Activated CD8-positive, alpha-beta memory T cell treated with anti-CD3 and anti-CD28 coated beads for 24 hours (primary cell): ENCODE results near the gene YY1.
"Not testable (repeated sequence)": the region's sequence is repeated elsewhere in the genome, so short reads cannot be mapped to it uniquely, and the experiment has no call there.

Source experiments
- DNase-seq: peaks from one replicate; pipeline ENCODE4 v3.0.0-alpha.2; 2020

YY1 gene

DNA sequence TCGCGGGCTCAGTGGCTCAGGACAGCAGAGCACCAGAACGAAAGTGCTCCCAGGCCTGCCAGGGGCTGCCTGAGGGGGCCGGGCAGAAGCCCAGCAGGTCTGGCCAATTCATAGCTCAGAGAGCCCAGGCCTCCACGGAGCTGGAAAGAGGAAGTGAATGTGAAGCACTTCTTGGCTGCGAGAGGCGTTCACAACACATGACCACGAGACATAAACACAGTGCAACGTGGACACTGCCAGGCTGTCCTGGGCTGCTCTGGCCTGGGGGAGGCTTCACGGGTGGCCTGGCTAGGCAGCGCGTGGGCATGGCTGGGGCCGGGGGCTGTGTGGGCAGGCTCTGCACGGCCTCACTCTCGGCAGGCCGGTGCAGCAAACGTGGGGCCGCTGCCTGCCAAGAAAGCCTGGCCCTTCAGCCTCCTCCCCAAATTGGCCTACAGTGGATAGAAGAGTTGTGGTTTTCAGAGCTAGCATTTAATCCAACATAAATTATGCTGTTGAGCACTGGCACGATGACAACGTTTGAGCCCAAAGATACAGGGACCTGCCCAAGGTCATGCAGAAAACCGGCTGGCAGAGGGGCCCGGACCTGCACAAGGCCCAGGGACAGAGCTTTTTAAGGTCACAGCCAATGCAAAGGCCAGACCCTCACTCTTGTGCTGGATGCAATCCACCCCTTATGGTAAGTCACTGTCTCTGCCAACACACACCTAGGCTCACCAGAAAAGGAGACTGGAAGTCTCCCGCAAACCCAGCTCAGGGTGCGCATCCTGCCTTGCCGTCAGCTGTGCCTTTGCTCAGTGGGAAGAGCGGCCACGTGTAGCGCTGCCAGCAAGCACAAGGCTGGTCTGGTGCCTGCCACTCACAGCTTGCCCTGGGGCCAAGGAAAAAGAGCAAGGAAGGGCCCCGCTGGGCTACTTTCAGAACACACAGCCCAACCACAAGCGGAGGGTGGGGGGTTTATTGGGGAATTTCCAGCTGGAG lies 58.7 kb downstream of the YY1 start:
- no peak for DNase-seq

DNA sequence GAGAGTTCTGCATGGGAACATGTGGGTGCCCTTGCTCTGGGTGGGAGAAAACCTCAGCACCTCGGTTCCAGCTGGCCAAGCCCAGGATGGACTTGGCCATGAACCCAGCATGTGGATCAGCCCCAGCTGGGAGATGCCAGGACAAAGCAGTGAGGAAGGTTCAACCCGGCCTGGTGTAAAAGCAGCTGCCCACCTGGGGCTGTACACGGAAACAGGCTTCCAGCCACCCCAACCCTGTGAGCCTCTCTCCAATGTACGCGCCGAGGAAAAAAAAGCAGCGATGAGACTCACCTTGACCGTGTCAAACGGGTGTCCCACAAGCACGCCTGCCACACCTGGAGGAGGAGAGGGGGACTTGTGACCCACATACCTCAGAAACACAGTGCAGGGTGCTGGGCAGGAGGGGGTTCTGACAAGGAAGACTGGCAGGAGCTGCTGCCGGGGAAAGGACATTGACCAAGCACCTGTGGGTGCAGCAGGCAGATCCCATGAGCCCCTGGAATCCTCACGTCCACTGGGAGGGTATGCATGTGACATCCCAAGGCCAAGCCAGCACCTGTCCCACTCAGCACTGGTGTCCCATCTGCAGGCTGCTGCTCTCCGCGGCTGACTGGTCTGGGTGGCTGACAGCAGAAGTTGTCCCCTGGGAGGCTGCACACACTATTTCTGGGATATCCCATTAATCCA lies 59.8 kb downstream of the YY1 start:
- no peak for DNase-seq

DNA sequence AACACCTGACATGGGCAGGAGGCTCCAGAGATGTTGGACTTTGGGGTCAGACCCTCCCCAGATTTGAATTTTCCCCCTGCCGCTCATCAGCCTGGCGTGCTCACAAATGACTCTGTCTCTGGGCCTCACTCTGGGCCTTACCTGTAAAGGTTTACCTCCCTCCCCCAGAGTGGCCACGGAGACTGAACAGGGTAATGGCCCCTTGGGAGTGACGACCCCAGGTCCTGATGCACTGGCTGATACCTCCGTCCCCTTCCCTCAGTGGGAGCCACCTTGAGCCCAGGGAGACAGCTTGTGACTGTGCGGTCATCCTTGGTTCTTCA lies 60.3 kb downstream of the YY1 start:
- DNase-seq = no peak

DNA sequence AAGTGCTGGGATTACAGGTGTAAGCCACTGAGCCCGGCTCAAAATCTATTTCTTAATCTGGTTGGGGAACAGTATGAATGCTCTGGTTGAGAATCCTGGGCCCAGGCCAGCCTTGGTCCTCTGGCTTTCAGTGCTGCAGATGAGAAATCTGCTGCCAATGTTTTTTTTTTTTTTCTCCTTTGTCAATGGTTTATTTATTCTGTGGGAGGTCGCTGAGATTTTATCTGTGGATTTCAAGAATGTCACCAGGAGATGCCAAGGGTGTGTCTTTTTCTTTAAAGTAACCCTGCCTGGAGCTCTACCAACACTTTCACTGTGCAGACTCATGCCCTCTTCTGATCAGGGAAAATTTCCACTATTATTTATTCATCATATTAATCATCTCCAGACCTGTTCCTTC lies 63.7 kb downstream of the YY1 start:
- DNase-seq = no peak

DNA sequence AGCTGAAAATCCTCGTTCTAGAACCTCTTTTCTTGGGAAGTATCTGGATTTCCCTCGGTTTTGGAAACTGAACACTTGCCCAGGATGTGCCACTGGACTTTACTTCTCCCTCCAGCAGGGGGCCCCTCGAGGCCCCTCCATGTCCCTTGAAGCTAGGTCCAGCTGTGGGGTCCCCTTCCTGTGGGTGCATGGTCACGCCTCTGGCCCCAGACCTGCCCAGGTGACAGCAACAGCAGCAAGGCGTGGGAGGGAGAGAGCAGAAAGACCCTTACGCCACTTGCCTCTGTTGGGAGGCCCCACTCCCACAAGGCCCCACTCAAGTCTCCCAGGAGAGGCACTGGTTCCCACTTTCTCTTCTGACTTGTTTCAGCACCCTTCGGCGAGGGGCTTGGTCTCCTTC lies 64.2 kb downstream of the YY1 start:
- no peak for DNase-seq

DNA sequence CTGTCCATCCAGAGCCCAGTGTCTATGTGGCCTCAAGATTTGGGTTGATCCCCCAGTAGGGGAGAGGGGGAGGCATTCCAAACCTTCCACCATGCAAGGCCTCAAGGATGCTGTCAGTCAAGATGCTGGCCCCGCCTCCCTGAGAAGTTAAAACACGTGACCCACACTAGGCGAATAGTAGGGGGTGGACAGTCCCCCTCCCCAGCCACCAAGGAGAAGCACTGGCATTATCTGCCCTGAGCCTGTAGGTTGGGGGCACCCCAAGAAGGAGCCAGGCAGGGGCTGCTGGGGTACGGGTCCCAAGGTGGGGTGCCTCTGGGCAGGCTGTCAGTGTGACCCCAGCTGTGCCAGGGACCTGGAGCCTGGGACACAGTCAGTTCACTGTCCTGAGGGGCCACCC lies 65.0 kb downstream of the YY1 start:
- no peak for DNase-seq

DNA sequence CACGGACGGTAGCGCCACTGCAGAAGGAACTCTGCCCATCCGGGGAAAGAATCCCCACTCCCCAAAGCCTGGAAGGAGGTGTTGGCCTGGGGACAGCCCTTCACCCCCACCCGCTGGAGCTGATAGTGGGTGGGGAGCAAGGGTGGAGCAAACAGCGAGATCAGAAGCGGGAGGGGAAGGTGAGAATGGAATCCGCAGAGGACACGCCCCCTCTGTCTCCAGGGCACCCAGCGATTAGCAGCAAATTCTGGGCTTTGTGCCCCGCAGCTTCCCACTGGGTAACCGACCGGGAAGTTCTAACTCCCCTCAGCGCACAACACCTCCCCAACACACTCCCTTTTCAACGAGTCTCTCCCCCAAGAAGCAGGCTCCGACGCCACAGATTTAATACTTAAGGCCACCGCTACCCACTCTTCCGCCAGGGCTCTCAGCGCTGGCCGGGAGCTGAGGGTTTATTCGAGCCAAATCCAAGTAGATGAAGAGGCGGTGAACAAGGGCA lies 65.9 kb downstream of the YY1 start:
- DNase-seq = peak; percentile 63

DNA sequence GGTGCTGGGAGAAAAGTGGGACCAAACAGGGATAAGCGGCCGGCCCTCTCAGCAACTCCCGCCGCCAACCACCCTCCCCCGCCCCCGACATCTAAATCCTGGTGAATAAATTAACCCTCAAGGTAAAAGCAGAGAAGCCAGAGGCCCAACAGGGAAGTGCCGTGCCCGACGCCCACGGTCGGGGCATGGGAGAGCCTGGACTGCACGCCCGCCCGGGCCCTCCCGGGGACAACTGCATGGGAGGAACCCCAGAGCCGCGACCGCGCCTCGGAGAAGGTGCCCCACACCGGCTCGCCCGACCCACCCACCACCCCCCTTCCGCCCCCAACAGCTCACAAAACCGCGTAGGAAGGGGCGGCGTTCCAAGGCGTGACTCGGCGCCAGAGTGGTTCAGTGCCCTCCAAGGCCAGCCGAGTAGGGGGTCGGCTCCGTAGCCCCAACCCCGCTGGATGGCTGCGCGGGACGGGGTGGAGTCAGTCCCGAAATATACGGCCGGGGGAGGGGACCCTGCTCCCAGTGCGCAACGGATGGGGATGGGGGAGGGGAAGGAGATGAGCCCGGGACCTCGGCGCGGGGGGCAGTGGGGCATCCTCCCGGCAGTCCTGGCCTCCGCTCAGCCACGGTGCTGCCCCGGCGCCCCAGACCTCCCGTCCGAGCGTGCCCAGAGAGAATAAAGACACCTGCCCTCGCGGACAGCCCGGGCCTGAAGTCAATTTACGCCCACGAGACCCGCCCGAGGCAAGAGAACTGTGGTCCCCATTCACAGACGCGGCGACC lies 66.6 kb downstream of the YY1 start:
- peak; percentile 81 for DNase-seq

DNA sequence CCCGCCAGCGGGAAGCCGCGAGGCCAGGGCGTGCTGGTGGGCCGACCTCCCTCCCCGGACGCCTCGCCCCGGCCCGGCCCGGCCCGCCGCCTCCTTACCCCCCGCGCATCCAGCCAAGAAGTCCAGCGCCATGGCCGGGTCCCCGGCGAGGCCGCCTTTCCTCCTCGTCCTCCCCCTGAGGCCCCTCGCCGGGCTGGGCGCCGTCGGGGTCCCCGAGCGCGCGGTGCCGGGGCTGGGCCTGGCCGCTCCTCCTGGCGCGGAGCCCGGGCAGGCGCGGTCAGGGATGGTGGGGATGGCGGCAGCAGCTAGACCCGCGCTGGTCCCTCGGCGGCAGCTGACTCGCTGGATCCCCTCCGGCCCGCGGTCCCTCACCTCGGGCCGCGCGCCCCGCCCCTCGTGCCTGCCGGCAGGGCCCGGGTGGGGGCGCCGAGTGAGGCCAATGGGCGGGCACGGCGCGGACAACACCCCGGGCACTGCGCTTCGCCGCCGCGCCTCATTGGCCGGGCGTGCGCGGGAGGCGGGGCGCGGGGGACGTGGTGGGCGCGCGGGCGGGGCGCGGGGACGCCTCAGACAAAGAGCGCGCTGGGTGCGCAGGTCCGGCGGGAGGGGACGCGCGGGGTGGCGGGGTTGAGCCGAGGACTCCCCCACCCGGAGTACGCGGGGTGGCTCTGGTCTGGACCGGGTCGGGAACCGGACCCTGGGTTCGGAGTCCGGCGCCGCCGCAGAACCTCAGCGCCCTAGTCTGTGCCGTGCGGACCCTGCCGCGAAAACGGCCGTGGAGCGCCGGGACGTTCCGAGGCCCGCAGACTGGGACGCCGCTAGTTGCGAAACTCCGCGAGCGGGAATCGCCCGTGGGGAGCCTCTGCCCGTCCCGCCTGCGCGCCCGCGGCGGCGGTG lies 67.4 kb downstream of the YY1 start, which contains the start of gene SLC25A29:
Gene SLC25A29 (minus strand): TSS at position 344 of the 897 bp plus-strand sequence. CDS start 212 bp downstream, at position 132.
- peak; percentile 91 for DNase-seq

DNA sequence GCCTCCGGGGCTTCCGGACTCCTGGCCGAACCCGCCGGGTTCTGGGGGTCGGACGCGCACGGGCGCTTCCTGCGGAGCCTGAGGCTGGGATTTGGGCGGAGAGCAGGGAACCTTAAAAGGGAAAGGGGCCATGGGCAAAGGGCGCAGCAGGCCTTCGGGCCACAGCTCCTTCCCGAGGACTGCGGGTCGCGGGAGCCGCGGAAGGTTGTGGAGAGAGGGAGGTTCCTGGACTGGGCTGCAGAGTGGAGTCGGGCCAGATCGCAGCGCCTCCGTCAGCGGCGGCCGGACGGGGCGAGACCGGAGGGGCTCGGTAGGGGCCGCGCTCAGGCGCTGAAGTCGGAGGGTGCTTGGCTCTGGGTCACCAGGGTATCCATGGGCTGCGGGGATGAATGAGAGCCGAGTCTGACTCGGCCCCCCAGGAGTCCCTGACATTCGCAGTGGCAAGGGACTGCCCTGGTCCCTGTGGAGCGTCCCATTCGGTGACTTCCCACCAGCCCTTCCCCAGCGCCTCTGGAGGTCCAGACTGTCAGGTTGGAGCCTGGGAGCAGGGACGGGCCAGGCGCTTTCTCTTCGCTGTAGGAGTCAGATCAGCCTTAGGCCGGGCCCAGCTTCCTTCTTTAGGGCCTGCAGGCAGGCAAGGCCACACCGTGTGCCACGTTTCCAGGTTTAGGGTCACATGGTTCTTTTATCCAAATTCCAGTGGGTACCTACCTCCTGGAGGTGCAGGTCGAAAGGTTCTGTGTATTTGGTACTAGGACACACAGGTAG lies 68.2 kb downstream of the YY1 start:
- DNase-seq = no peak

DNA sequence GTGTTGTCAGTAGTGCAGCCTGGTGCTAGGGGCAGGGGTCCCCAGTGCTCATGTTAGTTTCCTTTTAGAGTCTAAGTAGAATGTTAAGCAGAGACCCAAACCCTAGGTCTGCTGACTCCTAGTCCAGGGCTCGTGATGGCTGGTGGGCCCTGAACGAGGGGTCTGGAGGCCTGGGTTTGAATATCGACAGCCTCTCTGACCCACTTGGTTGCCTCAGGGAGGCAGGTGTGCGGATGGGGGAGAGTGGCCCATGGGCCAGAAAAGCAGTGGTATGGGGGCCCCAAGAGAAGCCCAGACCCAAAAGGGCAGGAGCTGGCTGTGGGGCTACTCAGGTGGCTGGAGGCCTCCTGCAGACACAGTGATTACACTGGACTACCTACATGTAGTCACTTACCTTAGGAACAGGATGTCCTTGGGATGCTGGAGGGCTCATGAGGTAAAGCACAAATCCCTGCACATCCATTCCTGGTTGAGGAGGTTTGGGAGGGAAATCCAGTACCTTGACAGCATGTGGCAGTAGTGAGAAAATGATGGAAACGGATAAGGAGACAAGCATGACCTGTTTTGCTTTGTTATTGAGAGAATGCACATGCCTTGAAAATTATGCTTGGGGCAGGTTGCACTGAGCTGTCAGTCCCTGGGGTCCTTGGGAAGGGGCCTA lies 69.0 kb downstream of the YY1 start:
- no peak for DNase-seq

DNA sequence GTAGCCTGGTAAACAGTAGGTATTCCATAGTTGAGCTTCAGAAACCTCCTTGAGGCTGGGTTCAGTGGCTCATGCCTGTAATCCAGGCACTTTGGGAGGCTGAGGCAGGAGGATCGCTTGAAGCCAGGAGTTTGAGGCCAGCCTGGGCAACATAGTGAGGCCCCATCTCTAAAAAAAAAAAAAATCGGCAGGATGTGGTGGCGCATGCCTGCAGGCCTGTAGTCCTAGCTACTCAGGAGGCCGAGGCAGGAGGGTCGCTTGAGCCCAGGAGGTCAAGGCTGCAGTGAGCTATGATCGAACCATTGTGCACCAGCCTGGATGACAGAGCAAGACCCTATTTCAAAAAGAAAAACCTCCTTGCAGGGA lies 69.5 kb downstream of the YY1 start:
- not testable (repeated sequence) for DNase-seq

DNA sequence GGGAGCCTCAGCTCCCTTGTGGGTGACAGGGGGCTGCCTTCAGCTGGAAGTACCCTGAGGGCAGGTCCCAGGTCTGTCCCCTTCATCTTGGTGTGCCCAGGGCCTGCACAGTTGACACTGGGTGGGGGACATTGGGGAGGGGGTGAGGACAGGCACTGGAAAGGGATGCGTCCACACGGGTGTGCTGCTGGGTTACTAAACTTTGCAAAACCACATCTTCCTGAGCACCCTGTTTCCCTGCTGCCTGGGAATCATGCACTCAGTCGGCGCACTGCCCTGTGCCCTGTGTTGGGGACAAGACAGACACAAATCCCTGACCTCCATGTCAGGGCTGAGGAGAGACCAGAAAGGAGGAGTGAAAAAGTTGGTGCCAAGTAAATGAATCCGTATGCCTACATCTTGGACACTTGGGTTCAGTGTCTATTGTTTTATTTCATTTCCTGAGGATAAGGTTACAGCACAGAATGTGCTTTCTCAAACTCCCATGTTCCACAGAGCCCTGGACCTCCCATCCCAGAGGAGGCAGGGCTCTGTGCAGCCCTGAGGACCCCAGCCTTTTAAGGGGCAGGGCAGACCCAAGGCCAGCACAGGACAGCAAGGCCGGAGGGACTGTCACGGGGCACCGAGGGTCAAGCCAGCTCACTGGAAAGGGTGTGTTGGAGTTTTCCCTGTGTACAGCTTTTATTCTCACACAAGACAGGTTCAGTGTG lies 70.2 kb downstream of the YY1 start:
- no peak for DNase-seq

DNA sequence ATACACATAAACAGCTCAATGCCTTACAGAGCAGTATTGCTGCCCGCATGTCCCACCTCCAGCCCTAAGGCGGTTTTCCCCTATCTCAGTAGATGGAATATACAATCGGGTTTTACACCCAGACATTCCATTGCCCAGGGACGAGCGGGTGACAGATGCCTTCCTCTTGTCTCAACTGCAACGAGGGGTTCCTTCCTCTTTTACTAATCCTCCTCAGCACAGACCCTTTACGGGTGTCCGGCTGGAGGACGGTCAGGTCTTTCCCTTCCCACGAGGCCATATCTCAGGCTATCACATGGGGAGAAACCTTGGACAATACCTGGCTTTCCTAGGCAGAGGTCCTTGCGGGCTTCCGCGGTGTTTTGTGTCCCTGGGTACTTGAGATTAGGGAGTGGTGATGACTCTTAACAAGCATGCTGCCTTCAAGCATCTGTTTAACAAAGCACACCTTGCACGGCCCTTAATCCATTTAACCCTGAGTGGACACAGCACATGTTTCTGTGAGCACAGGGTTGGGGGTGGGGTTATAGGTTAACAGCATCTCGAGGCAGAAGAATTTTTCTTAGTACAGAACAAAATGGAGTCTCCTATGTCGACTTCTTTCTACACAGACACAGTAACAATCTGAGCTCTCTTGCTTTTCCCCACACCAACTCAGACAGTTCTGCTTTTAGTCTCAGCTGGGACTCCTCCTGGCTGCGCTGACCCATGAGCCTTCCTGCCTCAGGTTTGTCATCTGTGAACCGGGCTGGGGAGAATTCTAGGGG lies 73.3 kb downstream of the YY1 start:
- DNase-seq = not testable (repeated sequence)

DNA sequence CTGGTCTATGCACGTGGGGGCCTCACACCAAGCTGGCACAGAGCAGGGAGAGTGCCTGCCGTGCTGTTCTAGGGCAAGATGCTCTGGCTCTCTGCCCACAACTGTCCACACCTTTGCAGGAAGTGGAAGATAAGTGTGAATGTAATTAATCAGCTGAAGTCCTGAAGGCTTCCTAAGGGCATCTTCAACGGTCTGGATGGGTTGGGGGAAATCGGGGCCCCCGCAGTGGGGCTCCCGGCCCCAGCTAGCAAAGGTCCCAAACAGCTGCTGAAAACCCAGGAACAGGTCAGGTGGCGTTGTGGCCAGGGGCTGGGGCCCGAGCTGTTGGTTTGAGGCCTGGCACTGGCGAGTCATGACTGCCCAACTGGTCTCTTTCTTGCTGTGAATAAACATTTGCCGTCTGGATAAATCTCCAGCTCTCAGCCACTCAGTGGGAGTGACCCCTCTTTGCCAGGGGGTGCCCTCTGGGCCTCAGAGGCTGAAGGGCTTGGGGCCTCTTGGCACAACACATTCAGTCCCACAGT lies 74.0 kb downstream of the YY1 start:
- no peak for DNase-seq

DNA sequence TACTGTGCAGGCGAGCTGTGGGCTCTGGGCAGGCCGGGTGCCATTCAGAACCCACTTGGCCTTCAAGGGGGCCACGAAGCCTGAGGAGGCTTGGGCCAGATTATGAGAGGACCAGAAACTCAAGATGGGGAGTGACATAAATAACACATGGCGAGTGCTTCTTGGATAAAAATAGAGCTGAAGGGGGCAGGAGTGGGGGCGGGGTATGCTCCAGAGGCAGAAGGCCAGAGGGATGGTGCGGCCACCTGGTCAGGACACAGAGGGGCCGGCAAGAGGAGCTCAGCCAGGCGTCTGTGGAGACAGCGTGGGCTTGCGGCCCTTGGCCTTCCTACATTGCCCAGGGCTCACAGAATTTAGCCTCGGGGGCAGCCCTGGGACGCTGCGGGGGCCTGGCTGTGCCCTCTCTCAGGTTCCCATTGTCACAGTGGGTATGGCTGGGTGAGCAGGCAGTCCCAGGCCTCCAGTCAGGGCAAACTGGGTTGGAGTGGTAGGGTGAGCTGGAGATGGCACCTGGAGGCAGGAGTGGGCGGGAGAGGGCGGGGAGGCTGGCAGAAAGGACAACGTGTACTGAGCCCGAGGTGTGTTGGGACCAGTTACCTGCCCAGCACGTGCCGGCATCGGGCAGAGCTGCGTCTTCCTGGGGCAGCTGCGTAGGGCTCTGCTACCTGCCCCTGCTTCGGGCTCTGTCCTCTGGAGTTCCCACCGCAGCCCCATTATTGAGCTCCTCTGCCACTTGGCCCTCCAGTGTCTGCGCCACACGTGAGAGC lies 74.7 kb downstream of the YY1 start:
- no peak for DNase-seq

DNA sequence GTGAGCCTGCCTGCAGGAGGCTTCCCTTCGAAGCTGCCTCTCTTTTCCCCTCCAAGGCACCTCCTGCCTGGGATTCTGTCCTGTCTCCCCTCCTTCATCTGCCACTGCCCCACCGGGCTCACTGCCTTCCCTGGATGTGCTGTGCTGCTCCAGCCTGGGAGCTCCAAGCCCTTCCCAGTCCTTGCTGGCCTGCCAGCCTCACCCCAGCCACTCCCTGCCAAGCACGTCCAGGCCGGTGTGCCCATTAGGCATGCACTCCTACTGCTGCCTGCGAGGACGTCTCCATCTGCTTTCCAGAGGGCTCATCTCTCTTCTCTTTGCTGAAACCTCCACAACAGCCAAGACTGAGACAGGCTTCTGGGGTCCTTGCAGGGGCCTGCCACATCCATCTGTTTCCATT lies 75.8 kb downstream of the YY1 start:
- DNase-seq = no peak

DNA sequence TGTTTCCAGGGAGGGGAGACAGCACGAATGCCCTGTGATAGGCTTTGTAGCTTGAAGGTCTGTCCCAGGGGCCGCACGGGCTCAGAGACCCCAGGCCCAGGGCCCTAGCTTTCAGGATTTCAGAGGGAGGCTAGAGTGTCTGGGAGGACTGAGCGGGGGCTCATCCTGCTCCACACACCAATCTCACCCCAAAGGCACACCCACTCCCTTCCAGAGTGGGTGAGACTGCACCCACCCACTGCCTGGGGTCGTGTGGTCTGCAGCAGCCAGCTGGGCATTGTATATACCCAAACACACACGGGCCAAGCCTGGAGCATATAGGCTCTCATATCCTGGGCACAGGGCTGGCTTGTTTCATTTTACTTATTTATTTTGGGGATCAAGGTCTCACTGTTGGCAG lies 78.4 kb downstream of the YY1 start:
- no peak for DNase-seq
